ENCODE measurements around the gene DCX.

Gene DCX

GRCh38 chrX:111376897-111377578, 35.0 kb downstream of the DCX start:
- Histone ChIP-seq H3K36me3 (ENCODE audit: control insufficient read depth in 5 of 5, insufficient read depth in 5 of 5, low read length in 5 of 5) (no peaks in the 10 kb centered on the region), H3K4me3 (ENCODE audit: low read depth in 1 of 5, low read length in 5 of 5) (no peak overlapping the region), H3K27me3 (ENCODE audit: control insufficient read depth in 5 of 5, insufficient read depth in 4 of 5, low read length in 5 of 5) (peaks cover 2 to 7% (median 5%) of the 10 kb centered on the region in 5 donors), H3K27ac (ENCODE audit: low read depth, low read length) (no peak overlapping the region), H3K9ac (ENCODE audit: low read length in 5 of 5) (no peak overlapping the region), H3K9me3 (ENCODE audit: control insufficient read depth in 5 of 5, low read length in 5 of 5) (no peaks in the 10 kb centered on the region), H3K4me1 (ENCODE audit: control insufficient read depth in 5 of 5, insufficient read depth in 5 of 5, low read length in 5 of 5) (no peaks in the 10 kb centered on the region)

GRCh38 chrX:111376486-111376885, 35.5 kb downstream of the DCX start:
- peaks cover 2 to 7% (median 5%) of the 10 kb centered on the region in 5 donors for H3K27me3 ChIP-seq (ENCODE audit: control insufficient read depth in 5 of 5, insufficient read depth in 4 of 5, low read length in 5 of 5)
- no peak overlapping the region for H3K9ac ChIP-seq (ENCODE audit: low read length in 5 of 5)
- no peaks in the 10 kb centered on the region for H3K4me1 ChIP-seq (ENCODE audit: control insufficient read depth in 5 of 5, insufficient read depth in 5 of 5, low read length in 5 of 5)
- H3K9me3 ChIP-seq (ENCODE audit: control insufficient read depth in 5 of 5, low read length in 5 of 5) = no peaks in the 10 kb centered on the region
- no peaks in the 10 kb centered on the region for H3K36me3 ChIP-seq (ENCODE audit: control insufficient read depth in 5 of 5, insufficient read depth in 5 of 5, low read length in 5 of 5)
- H3K27ac ChIP-seq (ENCODE audit: low read depth, low read length) = no peak overlapping the region
- no peak overlapping the region for H3K4me3 ChIP-seq (ENCODE audit: low read depth in 1 of 5, low read length in 5 of 5)

DNA sequence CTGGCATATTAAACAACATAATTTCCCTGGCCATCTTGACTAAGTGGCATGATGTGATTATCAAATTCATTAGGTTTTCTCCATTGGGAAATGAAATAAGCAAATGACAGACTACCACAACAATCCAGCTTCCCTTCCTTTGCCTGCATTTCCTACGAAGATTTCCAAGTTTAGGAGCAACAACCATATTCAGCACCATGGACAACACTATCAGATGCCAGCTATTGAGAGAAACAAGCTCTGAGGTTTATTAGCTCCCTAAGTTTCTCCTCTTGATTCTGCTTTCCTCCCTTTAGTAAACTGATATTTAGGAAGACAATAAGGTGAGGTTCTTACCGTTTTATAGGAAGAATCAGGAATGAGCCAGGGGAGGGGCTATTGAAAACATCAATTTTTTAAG, 36.2 kb downstream of the DCX start:
- Histone ChIP-seq H3K27me3 (ENCODE audit: control insufficient read depth in 5 of 5, insufficient read depth in 4 of 5, low read length in 5 of 5) (peaks cover 2 to 7% (median 5%) of the 10 kb centered on the region in 5 donors), H3K4me1 (ENCODE audit: control insufficient read depth in 5 of 5, insufficient read depth in 5 of 5, low read length in 5 of 5) (no peaks in the 10 kb centered on the region), H3K4me3 (ENCODE audit: low read depth in 1 of 5, low read length in 5 of 5) (no peak overlapping the region), H3K9me3 (ENCODE audit: control insufficient read depth in 5 of 5, low read length in 5 of 5) (no peaks in the 10 kb centered on the region), H3K36me3 (ENCODE audit: control insufficient read depth in 5 of 5, insufficient read depth in 5 of 5, low read length in 5 of 5) (no peaks in the 10 kb centered on the region), H3K9ac (ENCODE audit: low read length in 5 of 5) (no peak overlapping the region), H3K27ac (ENCODE audit: low read depth, low read length) (no peak overlapping the region)

- H3K9me3 ChIP-seq (ENCODE audit: control insufficient read depth in 5 of 5, low read length in 5 of 5) = no peaks in the 10 kb centered on the region
- H3K4me1 ChIP-seq (ENCODE audit: control insufficient read depth in 5 of 5, insufficient read depth in 5 of 5, low read length in 5 of 5) = no peaks in the 10 kb centered on the region
- peaks cover 2 to 10% (median 5%) of the 10 kb centered on the region in 5 donors for H3K27me3 ChIP-seq (ENCODE audit: control insufficient read depth in 5 of 5, insufficient read depth in 4 of 5, low read length in 5 of 5)
- H3K27ac ChIP-seq (ENCODE audit: low read depth, low read length) = no peak overlapping the region
- no peaks in the 10 kb centered on the region for H3K36me3 ChIP-seq (ENCODE audit: control insufficient read depth in 5 of 5, insufficient read depth in 5 of 5, low read length in 5 of 5)
- no peak overlapping the region for H3K4me3 ChIP-seq (ENCODE audit: low read depth in 1 of 5, low read length in 5 of 5)
- no peak overlapping the region for H3K9ac ChIP-seq (ENCODE audit: low read length in 5 of 5)
Observed at GRCh38 chrX:111372086-111372485, 39.9 kb downstream of the DCX start.

- Histone ChIP-seq H3K9me3 (ENCODE audit: control insufficient read depth in 5 of 5, low read length in 5 of 5) (no peaks in the 10 kb centered on the region), H3K27me3 (ENCODE audit: control insufficient read depth in 5 of 5, insufficient read depth in 4 of 5, low read length in 5 of 5) (peaks cover 0 to 9% (median 7%) of the 10 kb centered on the region in 5 donors), H3K9ac (ENCODE audit: low read length in 5 of 5) (no peak overlapping the region), H3K4me1 (ENCODE audit: control insufficient read depth in 5 of 5, insufficient read depth in 5 of 5, low read length in 5 of 5) (no peaks in the 10 kb centered on the region), H3K36me3 (ENCODE audit: control insufficient read depth in 5 of 5, insufficient read depth in 5 of 5, low read length in 5 of 5) (no peaks in the 10 kb centered on the region), H3K4me3 (ENCODE audit: low read depth in 1 of 5, low read length in 5 of 5) (no peak overlapping the region), H3K27ac (ENCODE audit: low read depth, low read length) (no peak overlapping the region)
Observed at GRCh38 chrX:111365770-111366325, 46.1 kb downstream of the DCX start.

GRCh38 chrX:111363741-111364140, 48.3 kb downstream of the DCX start:
- Histone ChIP-seq H3K27me3 (ENCODE audit: control insufficient read depth in 5 of 5, insufficient read depth in 4 of 5, low read length in 5 of 5) (peaks cover 0 to 9% (median 4%) of the 10 kb centered on the region in 5 donors), H3K9ac (ENCODE audit: low read length in 5 of 5) (no peak overlapping the region), H3K9me3 (ENCODE audit: control insufficient read depth in 5 of 5, low read length in 5 of 5) (no peaks in the 10 kb centered on the region), H3K36me3 (ENCODE audit: control insufficient read depth in 5 of 5, insufficient read depth in 5 of 5, low read length in 5 of 5) (no peaks in the 10 kb centered on the region), H3K4me1 (ENCODE audit: control insufficient read depth in 5 of 5, insufficient read depth in 5 of 5, low read length in 5 of 5) (no peaks in the 10 kb centered on the region), H3K4me3 (ENCODE audit: low read depth in 1 of 5, low read length in 5 of 5) (no peak overlapping the region), H3K27ac (ENCODE audit: low read depth, low read length) (no peak overlapping the region)

DNA sequence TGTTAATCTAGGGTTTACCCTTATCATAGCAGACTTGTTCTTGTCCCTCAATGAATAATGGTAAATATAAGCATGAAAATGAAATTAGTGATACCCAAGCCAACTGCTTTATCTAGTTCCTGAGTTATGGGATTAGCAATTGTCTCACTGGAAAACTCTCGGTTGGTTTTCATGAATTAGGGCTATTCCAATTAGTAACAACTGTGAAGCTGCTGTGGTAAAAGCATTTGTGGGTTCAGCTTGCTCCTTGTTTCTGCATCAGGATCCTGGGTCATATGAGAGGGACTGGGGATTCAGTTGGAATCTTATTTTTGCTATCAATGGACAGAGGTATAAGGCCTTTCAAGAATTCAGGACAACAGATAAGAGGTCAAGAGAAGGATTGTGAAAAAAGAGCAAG, 50.2 kb downstream of the DCX start:
- Histone ChIP-seq H3K27ac (ENCODE audit: low read depth, low read length) (no peak overlapping the region), H3K4me1 (ENCODE audit: control insufficient read depth in 5 of 5, insufficient read depth in 5 of 5, low read length in 5 of 5) (no peaks in the 10 kb centered on the region), H3K9me3 (ENCODE audit: control insufficient read depth in 5 of 5, low read length in 5 of 5) (no peaks in the 10 kb centered on the region), H3K9ac (ENCODE audit: low read length in 5 of 5) (no peak overlapping the region), H3K27me3 (ENCODE audit: control insufficient read depth in 5 of 5, insufficient read depth in 4 of 5, low read length in 5 of 5) (peaks cover 0 to 6% (median 3%) of the 10 kb centered on the region in 5 donors), H3K4me3 (ENCODE audit: low read depth in 1 of 5, low read length in 5 of 5) (no peak overlapping the region), H3K36me3 (ENCODE audit: control insufficient read depth in 5 of 5, insufficient read depth in 5 of 5, low read length in 5 of 5) (no peaks in the 10 kb centered on the region)

- H3K27ac ChIP-seq (ENCODE audit: low read depth, low read length) = no peak overlapping the region
- H3K4me1 ChIP-seq (ENCODE audit: control insufficient read depth in 5 of 5, insufficient read depth in 5 of 5, low read length in 5 of 5) = no peaks in the 10 kb centered on the region
- H3K9me3 ChIP-seq (ENCODE audit: control insufficient read depth in 5 of 5, low read length in 5 of 5) = no peaks in the 10 kb centered on the region
- H3K36me3 ChIP-seq (ENCODE audit: control insufficient read depth in 5 of 5, insufficient read depth in 5 of 5, low read length in 5 of 5) = no peaks in the 10 kb centered on the region
- H3K4me3 ChIP-seq (ENCODE audit: low read depth in 1 of 5, low read length in 5 of 5) = no peak overlapping the region
- H3K27me3 ChIP-seq (ENCODE audit: control insufficient read depth in 5 of 5, insufficient read depth in 4 of 5, low read length in 5 of 5) = peaks cover 0 to 6% (median 3%) of the 10 kb centered on the region in 5 donors
- H3K9ac ChIP-seq (ENCODE audit: low read length in 5 of 5) = no peak overlapping the region
Observed at GRCh38 chrX:111360839-111361238, 51.2 kb downstream of the DCX start.

DNA sequence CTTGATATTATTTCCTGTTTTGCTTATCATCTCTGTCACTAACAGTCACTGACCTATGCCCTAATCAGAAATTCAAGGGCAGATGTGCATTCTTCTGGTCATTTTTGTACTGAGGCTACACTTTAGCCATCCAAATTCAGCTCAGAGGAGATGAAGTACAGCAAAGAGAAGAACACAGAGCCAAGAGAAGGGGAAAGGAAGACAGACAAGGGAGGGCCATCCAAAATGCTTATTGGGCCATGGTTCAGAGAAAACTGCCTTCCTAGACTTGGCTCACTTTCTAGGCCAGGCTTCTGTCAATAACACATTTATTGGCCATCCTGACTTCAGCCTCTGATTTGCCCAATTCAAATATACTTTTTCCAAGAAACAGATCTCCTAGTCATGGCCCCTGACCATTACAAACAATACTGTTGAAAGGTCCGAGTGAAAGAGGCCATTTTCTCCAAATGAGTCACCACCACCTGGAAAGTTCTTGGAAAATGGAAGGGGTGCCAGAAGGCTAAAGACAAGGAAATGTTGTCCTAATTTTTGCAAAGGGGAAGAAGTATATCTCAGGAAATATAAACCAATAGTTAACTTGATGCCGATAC, 56.4 kb downstream of the DCX start:
- Histone ChIP-seq H3K27ac (ENCODE audit: low read depth, low read length) (no peak overlapping the region), H3K9ac (ENCODE audit: low read length in 5 of 5) (no peak overlapping the region), H3K9me3 (ENCODE audit: control insufficient read depth in 5 of 5, low read length in 5 of 5) (peaks cover 0 to 2% (median 0%) of the 10 kb centered on the region in 5 donors), H3K36me3 (ENCODE audit: control insufficient read depth in 5 of 5, insufficient read depth in 5 of 5, low read length in 5 of 5) (no peaks in the 10 kb centered on the region), H3K4me3 (ENCODE audit: low read depth in 1 of 5, low read length in 5 of 5) (no peak overlapping the region), H3K27me3 (ENCODE audit: control insufficient read depth in 5 of 5, insufficient read depth in 4 of 5, low read length in 5 of 5) (peaks cover 0 to 3% (median 0%) of the 10 kb centered on the region in 5 donors), H3K4me1 (ENCODE audit: control insufficient read depth in 5 of 5, insufficient read depth in 5 of 5, low read length in 5 of 5) (no peaks in the 10 kb centered on the region)

GRCh38 chrX:111354496-111354895, 57.5 kb downstream of the DCX start:
- no peaks in the 10 kb centered on the region for H3K36me3 ChIP-seq (ENCODE audit: control insufficient read depth in 5 of 5, insufficient read depth in 5 of 5, low read length in 5 of 5)
- H3K27ac ChIP-seq (ENCODE audit: low read depth, low read length) = no peak overlapping the region
- no peaks in the 10 kb centered on the region for H3K4me1 ChIP-seq (ENCODE audit: control insufficient read depth in 5 of 5, insufficient read depth in 5 of 5, low read length in 5 of 5)
- H3K4me3 ChIP-seq (ENCODE audit: low read depth in 1 of 5, low read length in 5 of 5) = no peak overlapping the region
- H3K9me3 ChIP-seq (ENCODE audit: control insufficient read depth in 5 of 5, low read length in 5 of 5) = peaks cover 0 to 2% (median 0%) of the 10 kb centered on the region in 5 donors
- no peak overlapping the region for H3K9ac ChIP-seq (ENCODE audit: low read length in 5 of 5)
- peaks cover 0 to 3% (median 1%) of the 10 kb centered on the region in 5 donors for H3K27me3 ChIP-seq (ENCODE audit: control insufficient read depth in 5 of 5, insufficient read depth in 4 of 5, low read length in 5 of 5)
